Osteocyte (in vitro differentiated cells): Measurements from ENCODE around the gene SYT12. TPM values are rescaled to one million over a fixed set of nuclear protein-coding genes. Genes with fewer than 3 reads are reported as not detected.
A peak's percentile ranks its signal among the peaks of the same experiment; 100 is the strongest.

Source experiments
- DNase-seq: peaks from one replicate; pipeline ENCODE4 v3.0.0; 2021; ENCODE audit warnings: mixed read lengths; ENCODE audit not compliant: unreplicated experiment; ENCODE audit errors: extremely low spot score
- H3K27ac Mint-ChIP-seq: one replicate; pipeline ENCODE4 v1.8.0; 2021; ENCODE audit warnings: mild to moderate bottlenecking, mixed read lengths; ENCODE audit not compliant: unreplicated experiment
- H3K27me3 Mint-ChIP-seq: one replicate; pipeline ENCODE4 v1.8.0; 2021; ENCODE audit warnings: mixed read lengths; ENCODE audit not compliant: unreplicated experiment
- H3K36me3 Mint-ChIP-seq: one replicate; pipeline ENCODE4 v1.8.0; 2021; ENCODE audit warnings: mixed read lengths; ENCODE audit not compliant: unreplicated experiment
- H3K4me1 Mint-ChIP-seq: one replicate; pipeline ENCODE4 v1.8.0; 2021; ENCODE audit warnings: mixed read lengths; ENCODE audit not compliant: unreplicated experiment
- H3K4me3 Mint-ChIP-seq: one replicate; pipeline ENCODE4 v1.8.0; 2021; ENCODE audit warnings: mild to moderate bottlenecking, moderate library complexity, mixed read lengths; ENCODE audit not compliant: unreplicated experiment
- H3K9me3 Mint-ChIP-seq: one replicate; pipeline ENCODE4 v1.8.0; 2021; ENCODE audit warnings: mixed read lengths; ENCODE audit not compliant: unreplicated experiment
- CTCF ChIP-seq: fragments of 200-600 bp; sonication (generic); IDR thresholded peaks from 2 replicates; pipeline ENCODE4 v1.5.0; 2021; ENCODE audit warnings: antibody characterized with exemption, mild to moderate bottlenecking, moderate library complexity
- total RNA-seq: library from RNA; stranded (reverse); gene quantifications from 2 replicates; pipeline ENCODE4 v1.2.1, GENCODE V29; 2021

The SYT12 gene
- total RNA-seq, 1 donor from 2014 or later, result 1.7 TPM

- H3K27ac Mint-ChIP-seq, result peak overlapping the region; percentile 92
- H3K4me1 Mint-ChIP-seq, result peaks cover 57% of the 10 kb centered on the region
- no peaks in the 10 kb centered on the region for H3K36me3 Mint-ChIP-seq
- no peak overlapping the region for H3K4me3 Mint-ChIP-seq
- no peaks in the 10 kb centered on the region for H3K9me3 Mint-ChIP-seq
- no peaks in the 10 kb centered on the region for H3K27me3 Mint-ChIP-seq
- DNase-seq, result no peak
- TF ChIP-seq CTCF, result no peak
Observed at GRCh38 chr11:67034350-67034749, 11.4 kb downstream of the SYT12 start.

GRCh38 chr11:67040147-67040546 is 17.2 kb downstream of the SYT12 start:
- H3K9me3 Mint-ChIP-seq, result no peaks in the 10 kb centered on the region
- H3K4me1 Mint-ChIP-seq, result peaks cover 27% of the 10 kb centered on the region
- no peak for TF ChIP-seq CTCF
- H3K27ac Mint-ChIP-seq, result no peak overlapping the region
- H3K27me3 Mint-ChIP-seq, result no peaks in the 10 kb centered on the region
- no peak for DNase-seq
- no peak overlapping the region for H3K4me3 Mint-ChIP-seq
- H3K36me3 Mint-ChIP-seq, result no peaks in the 10 kb centered on the region

- peaks cover 28% of the 10 kb centered on the region for H3K4me1 Mint-ChIP-seq
Observed at GRCh38 chr11:67041602-67042001, 18.7 kb downstream of the SYT12 start.

GRCh38 chr11:67043572-67044349 is 20.8 kb downstream of the SYT12 start:
- Mint-ChIP-seq H3K27ac (peak overlapping the region; percentile 18), H3K27me3 (no peaks in the 10 kb centered on the region), H3K9me3 (no peaks in the 10 kb centered on the region), H3K4me3 (no peak overlapping the region), H3K36me3 (no peaks in the 10 kb centered on the region), H3K4me1 (peaks cover 28% of the 10 kb centered on the region)
- no peak for DNase-seq
- TF ChIP-seq CTCF, result no peak

More at GRCh38 chr11:67041602-67042001, 18.7 kb downstream of the SYT12 start:
- Mint-ChIP-seq H3K9me3 (no peaks in the 10 kb centered on the region), H3K27me3 (no peaks in the 10 kb centered on the region), H3K27ac (no peak overlapping the region), H3K4me3 (no peak overlapping the region), H3K36me3 (no peaks in the 10 kb centered on the region)
- no peak for TF ChIP-seq CTCF
- DNase-seq, result no peak

- DNase-seq, result no peak
- H3K9me3 Mint-ChIP-seq, result no peaks in the 10 kb centered on the region
- H3K27me3 Mint-ChIP-seq, result no peaks in the 10 kb centered on the region
- H3K4me3 Mint-ChIP-seq, result no peak overlapping the region
- H3K4me1 Mint-ChIP-seq, result peaks cover 32% of the 10 kb centered on the region
- H3K36me3 Mint-ChIP-seq, result no peaks in the 10 kb centered on the region
- TF ChIP-seq CTCF, result no peak
- no peak overlapping the region for H3K27ac Mint-ChIP-seq
Observed at GRCh38 chr11:67044496-67044895, 21.6 kb downstream of the SYT12 start.
